PC-9 (cell line): ENCODE results near the gene ATP2C1.

Source experiments
- CTCF ChIP-seq: fragments of 200-600 bp; sonication (generic); conservative IDR thresholded peaks from 2 replicates; pipeline ENCODE4 v1.6.1; 2017; ENCODE audit warnings: mixed run types, antibody characterized with exemption, mild to moderate bottlenecking, moderate library complexity
- EZH2 ChIP-seq: fragments of 200-600 bp; sonication (generic); IDR thresholded peaks from 2 replicates; pipeline ENCODE4 v1.8.0; 2017; ENCODE audit warnings: antibody characterized with exemption, low read depth

- peak; percentile 61 for TF ChIP-seq CTCF
- no peak for TF ChIP-seq EZH2
These were observed 159.4 kb downstream of the ATP2C1 start for GRCh38 chr3:131053043-131053859.
